ENCODE data around the gene PRR35. TPM values are rescaled to one million over a fixed set of nuclear protein-coding genes. Genes with fewer than 3 reads are reported as not detected.

The PRR35 gene
- total and polyA plus RNA-seq, 8 donors = 0.09 to 1.0 (median 0.66) TPM

GRCh38 chr16:565419-566330 lies 5.5 kb downstream of the PRR35 start:
- ATAC-seq = no peak
- no peak for DNase-seq
- Histone ChIP-seq H3K9me3 (no peaks in the 10 kb centered on the region), H3K27me3 (no peaks in the 10 kb centered on the region), H3K4me1 (peaks cover 0 to 5% (median 3%) of the 10 kb centered on the region in 3 donors), H3K4me3 (no peak overlapping the region), H3K36me3 (no peaks in the 10 kb centered on the region), H3K27ac (no peak overlapping the region)
- 52 to 58% methylated on average over 28 to 35 of the region's 35 CpGs for WGBS, 2 donors
- FAIRE-seq = no peak
- no peak for TF ChIP-seq CTCF (IDR thresholded peaks at IDR 0.05)
- intact Hi-C loops (cut with DNase I) = no loop called here

DNA sequence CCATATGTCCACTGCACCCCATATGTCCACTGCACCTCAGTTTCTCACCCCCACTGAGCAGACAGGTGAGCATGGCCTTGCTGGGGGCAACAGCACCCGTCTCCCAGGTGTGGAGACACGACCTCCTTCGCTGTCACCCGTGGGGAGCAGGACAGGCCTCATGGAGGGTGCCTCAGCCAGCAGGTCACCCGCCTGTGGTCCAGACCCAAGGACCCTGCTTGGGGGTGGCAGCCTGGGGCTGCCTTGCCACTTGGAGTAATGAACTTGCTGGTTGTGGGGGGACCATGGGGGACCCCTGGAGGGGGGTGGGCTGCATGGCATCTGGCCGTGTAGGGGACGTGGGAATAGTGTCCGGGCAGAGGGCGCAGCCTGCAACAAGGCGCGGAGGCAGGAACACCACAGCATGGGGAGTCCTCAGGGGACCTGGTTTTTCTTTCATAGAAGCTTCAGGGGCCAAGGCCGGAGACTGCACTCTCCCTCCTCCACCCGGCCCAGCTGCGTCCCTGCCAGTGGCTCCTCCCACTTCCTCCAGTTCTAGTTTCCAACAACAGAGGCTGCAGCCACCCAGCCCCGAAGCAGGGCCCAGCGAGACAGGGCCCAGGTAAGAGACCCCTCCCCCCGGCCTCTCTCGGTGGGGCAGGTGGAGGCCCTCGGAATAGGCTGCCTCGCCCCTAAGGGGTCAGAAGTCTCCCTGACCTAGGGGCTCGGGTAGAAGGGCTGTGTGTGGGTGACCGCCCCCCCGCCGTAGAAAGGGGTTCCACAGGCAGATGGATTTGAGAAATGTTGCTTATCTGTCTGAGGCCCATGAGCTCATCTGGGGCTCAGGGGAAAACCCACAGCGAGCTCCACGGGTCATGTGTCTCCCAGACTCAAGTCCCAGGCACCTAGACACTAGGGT lies 6.5 kb downstream of the PRR35 start, which contains the start of gene NHLRC4:
Gene NHLRC4, plus strand, starts transcription at position 531 of the 898 bp plus-strand sequence. CDS start 1,043 bp downstream, outside the sequence.
- Histone ChIP-seq H3K27me3 (no peaks in the 10 kb centered on the region), H3K4me3 (peak within 1 kb of the TSS in 1 of 4 donors; percentile 23), H3K27ac (no peak within 1 kb of the TSS), H3K9me3 (no peaks in the 10 kb centered on the region), H3K36me3 (no peaks in the 10 kb centered on the region), H3K4me1 (peaks cover 0 to 5% (median 3%) of the 10 kb centered on the region in 3 donors)
- no peak for FAIRE-seq
- intact Hi-C loops (cut with DNase I) = no loop called here
- WGBS, 2 donors = 59 to 60% methylated on average over 25 to 26 of the region's 26 CpGs
- ATAC-seq = peak in 3 of 4 donors; percentile 6 to 18 (median 14)
- no peak for DNase-seq
- no peak for TF ChIP-seq CTCF (IDR thresholded peaks at IDR 0.05)

GRCh38 chr16:567373-568256 lies 7.4 kb downstream of the PRR35 start:
- WGBS, 2 donors = 90 to 93% methylated on average over 34 to 35 of the region's 35 CpGs
- Histone ChIP-seq H3K27me3 (no peaks in the 10 kb centered on the region), H3K27ac (no peak overlapping the region), H3K4me1 (peaks cover 0 to 5% (median 3%) of the 10 kb centered on the region in 3 donors), H3K9me3 (no peaks in the 10 kb centered on the region), H3K36me3 (no peaks in the 10 kb centered on the region), H3K4me3 (peak overlapping the region in 1 of 4 donors; percentile 23)
- intact Hi-C loops (cut with DNase I) = no loop called here
- DNase-seq (no peak), FAIRE-seq (no peak), ATAC-seq (no peak)
- no peak for TF ChIP-seq CTCF (IDR thresholded peaks at IDR 0.05)

- intact Hi-C loops (cut with DNase I) = no loop called here
- DNase-seq (no peak), FAIRE-seq (no peak), ATAC-seq (no peak)
- H3K4me1 ChIP-seq = peaks cover 0 to 5% (median 3%) of the 10 kb centered on the region in 3 donors
- 71 to 72% methylated on average over 10 to 11 of the region's 11 CpGs for WGBS, 2 donors
- H3K9me3 ChIP-seq = no peaks in the 10 kb centered on the region
- no peak overlapping the region for H3K4me3 ChIP-seq
- no peaks in the 10 kb centered on the region for H3K27me3 ChIP-seq
- no peaks in the 10 kb centered on the region for H3K36me3 ChIP-seq
- no peak for TF ChIP-seq CTCF (IDR thresholded peaks at IDR 0.05)
- H3K27ac ChIP-seq = no peak overlapping the region
These were observed 8.4 kb downstream of the PRR35 start for GRCh38 chr16:568401-569258.
